ENCODE measurements around the gene SFTPB.

SFTPB gene

DNA sequence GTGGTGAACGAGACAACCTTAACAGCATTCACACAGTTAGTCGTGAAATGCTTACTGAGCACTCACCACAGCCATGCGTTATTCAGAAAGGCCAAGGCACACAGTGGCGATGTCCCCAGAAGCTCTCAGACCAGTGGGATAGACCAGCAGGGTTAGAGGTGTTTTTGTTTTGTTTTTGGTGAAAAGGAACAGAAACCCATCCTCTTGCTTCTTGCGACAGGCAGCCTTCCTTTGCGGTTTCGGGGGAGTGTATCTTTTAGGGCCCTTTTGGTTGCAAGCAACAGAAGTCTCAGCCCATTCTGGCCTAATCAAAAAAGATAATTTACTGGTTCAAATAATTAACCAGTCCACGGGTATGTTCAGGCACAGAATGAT is 30.9 kb upstream of the SFTPB start:
- no peaks in the 10 kb centered on the region for H3K9me3 ChIP-seq (ENCODE audit: control insufficient read depth, low read depth, low read length)
- H3K4me3 ChIP-seq (ENCODE audit: low read length), result no peak overlapping the region
- H3K4me1 ChIP-seq (ENCODE audit: control insufficient read depth, low read depth, low read length), result peaks cover 14% of the 10 kb centered on the region
- no peaks in the 10 kb centered on the region for H3K27me3 ChIP-seq (ENCODE audit: control insufficient read depth, insufficient read depth, low read length)
- no peak overlapping the region for H3K9ac ChIP-seq (ENCODE audit: low read length)
- no peaks in the 10 kb centered on the region for H3K36me3 ChIP-seq (ENCODE audit: control insufficient read depth, low read depth, low read length)
- H3K27ac ChIP-seq (ENCODE audit: low read length), result no peak overlapping the region

GRCh38 chr2:85698184-85698879 is 30.3 kb upstream of the SFTPB start:
- no peaks in the 10 kb centered on the region for H3K9me3 ChIP-seq (ENCODE audit: control insufficient read depth, low read depth, low read length)
- no peak overlapping the region for H3K4me3 ChIP-seq (ENCODE audit: low read length)
- H3K27me3 ChIP-seq (ENCODE audit: control insufficient read depth, insufficient read depth, low read length), result no peaks in the 10 kb centered on the region
- H3K27ac ChIP-seq (ENCODE audit: low read length), result no peak overlapping the region
- H3K36me3 ChIP-seq (ENCODE audit: control insufficient read depth, low read depth, low read length), result no peaks in the 10 kb centered on the region
- no peak overlapping the region for H3K9ac ChIP-seq (ENCODE audit: low read length)
- peaks cover 14% of the 10 kb centered on the region for H3K4me1 ChIP-seq (ENCODE audit: control insufficient read depth, low read depth, low read length)

DNA sequence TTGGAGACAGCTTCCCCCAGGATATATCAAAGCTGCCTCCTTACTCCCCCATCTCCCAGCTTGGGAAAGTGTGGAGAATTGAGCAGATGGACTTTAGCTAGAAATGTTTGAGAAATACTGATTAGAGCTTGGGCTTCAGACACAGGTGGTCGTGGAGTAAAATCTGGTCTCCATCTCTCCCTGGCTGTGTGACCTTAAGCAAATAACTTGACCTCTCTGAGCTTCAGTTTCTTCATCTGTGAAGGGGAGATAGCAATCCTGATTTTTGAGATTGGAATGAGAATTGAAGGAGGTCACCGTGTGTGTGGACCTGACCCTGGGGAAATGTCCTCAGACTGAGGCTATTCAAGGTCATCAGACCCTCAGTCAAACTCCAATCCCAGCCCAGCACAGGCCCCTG is 29.7 kb upstream of the SFTPB start:
- Histone ChIP-seq H3K27ac (ENCODE audit: low read length) (no peak overlapping the region), H3K9ac (ENCODE audit: low read length) (no peak overlapping the region)

GRCh38 chr2:85697096-85697495 is 29.1 kb upstream of the SFTPB start:
- no peak overlapping the region for H3K4me3 ChIP-seq (ENCODE audit: low read length)
- no peak overlapping the region for H3K27ac ChIP-seq (ENCODE audit: low read length)
- H3K36me3 ChIP-seq (ENCODE audit: control insufficient read depth, low read depth, low read length), result no peaks in the 10 kb centered on the region
- H3K9ac ChIP-seq (ENCODE audit: low read length), result no peak overlapping the region
- no peaks in the 10 kb centered on the region for H3K9me3 ChIP-seq (ENCODE audit: control insufficient read depth, low read depth, low read length)
- H3K27me3 ChIP-seq (ENCODE audit: control insufficient read depth, insufficient read depth, low read length), result no peaks in the 10 kb centered on the region
- H3K4me1 ChIP-seq (ENCODE audit: control insufficient read depth, low read depth, low read length), result peaks cover 6% of the 10 kb centered on the region

More for the DNA sequence above, 29.7 kb upstream of the SFTPB start:
- H3K27me3 ChIP-seq (ENCODE audit: control insufficient read depth, insufficient read depth, low read length), result no peaks in the 10 kb centered on the region
- no peaks in the 10 kb centered on the region for H3K9me3 ChIP-seq (ENCODE audit: control insufficient read depth, low read depth, low read length)
- H3K4me3 ChIP-seq (ENCODE audit: low read length), result no peak overlapping the region
- peaks cover 12% of the 10 kb centered on the region for H3K4me1 ChIP-seq (ENCODE audit: control insufficient read depth, low read depth, low read length)
- H3K36me3 ChIP-seq (ENCODE audit: control insufficient read depth, low read depth, low read length), result no peaks in the 10 kb centered on the region

DNA sequence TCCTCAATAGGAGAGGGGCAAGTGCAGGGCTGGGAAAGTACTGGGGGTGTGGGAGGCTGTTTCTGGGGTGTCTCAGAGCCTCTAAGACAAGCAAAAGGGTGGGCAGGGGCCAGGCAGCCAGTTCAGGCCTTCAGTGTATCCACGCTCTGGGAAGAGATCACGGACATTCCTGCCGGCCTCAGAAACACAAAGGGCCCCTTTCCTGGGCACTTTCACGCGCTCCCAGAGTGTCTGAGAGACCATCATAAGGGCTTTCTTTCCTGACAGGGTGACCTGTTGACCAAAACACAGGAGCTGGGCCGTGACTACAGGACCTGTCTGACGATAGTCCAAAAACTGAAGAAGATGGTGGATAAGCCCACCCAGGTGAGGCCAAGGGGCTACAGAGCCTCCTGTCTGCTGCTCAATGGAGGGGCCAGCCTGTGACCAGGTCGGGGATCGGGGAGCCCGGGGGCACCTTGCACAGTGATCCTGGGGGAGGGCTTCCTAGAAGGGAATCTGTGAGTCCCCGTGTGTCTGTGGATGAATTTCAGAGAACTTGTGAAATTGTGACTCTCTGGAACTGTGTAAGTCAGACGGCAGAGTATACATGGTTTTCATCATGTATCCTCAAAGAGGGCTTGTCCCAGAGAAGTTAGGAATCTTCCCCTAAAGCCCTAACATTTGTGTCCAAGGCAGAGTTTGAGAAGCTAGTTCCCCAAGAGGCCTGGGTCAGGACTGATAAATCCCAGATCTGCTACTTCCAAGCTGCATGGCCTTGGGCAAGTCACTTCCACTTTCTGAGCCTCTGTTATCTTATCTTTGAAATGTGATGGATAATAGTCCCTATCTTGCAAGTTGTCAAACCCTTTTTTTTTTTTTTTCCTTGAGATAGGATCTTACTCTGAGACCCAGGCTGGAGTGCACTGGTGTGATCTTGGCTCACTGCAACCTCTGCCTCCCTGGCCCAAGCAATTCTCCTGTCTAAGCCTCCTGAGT is 28.0 kb upstream of the SFTPB start:
- H3K36me3 ChIP-seq (ENCODE audit: control insufficient read depth, low read depth, low read length), result no peaks in the 10 kb centered on the region
- no peak overlapping the region for H3K4me3 ChIP-seq (ENCODE audit: low read length)
- H3K9me3 ChIP-seq (ENCODE audit: control insufficient read depth, low read depth, low read length), result no peaks in the 10 kb centered on the region
- no peaks in the 10 kb centered on the region for H3K27me3 ChIP-seq (ENCODE audit: control insufficient read depth, insufficient read depth, low read length)
- no peak overlapping the region for H3K27ac ChIP-seq (ENCODE audit: low read length)
- H3K9ac ChIP-seq (ENCODE audit: low read length), result no peak overlapping the region
- no peaks in the 10 kb centered on the region for H3K4me1 ChIP-seq (ENCODE audit: control insufficient read depth, low read depth, low read length)

DNA sequence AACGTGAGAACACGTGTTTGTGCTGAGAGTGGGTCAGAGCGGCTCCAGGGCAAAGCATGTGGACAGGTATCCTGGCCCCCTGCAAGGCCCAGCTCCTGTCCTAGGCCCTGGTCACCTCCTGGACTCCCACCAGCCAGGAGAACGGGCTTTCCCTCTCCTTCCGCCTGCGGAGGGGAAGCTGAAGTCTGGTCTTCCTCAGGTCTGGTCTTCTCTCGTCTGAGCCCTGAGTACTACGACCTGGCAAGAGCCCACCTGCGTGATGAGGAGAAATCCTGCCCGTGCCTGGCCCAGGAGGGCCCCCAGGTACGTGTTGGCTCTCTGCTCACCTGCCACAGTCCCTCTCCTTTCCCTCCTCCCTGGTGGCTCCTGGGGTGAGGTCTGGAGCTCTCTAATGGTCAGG is 27.1 kb upstream of the SFTPB start:
- Histone ChIP-seq H3K4me3 (ENCODE audit: low read length) (no peak overlapping the region), H3K27me3 (ENCODE audit: control insufficient read depth, insufficient read depth, low read length) (no peaks in the 10 kb centered on the region), H3K4me1 (ENCODE audit: control insufficient read depth, low read depth, low read length) (no peaks in the 10 kb centered on the region), H3K36me3 (ENCODE audit: control insufficient read depth, low read depth, low read length) (no peaks in the 10 kb centered on the region), H3K9ac (ENCODE audit: low read length) (no peak overlapping the region), H3K9me3 (ENCODE audit: control insufficient read depth, low read depth, low read length) (no peaks in the 10 kb centered on the region), H3K27ac (ENCODE audit: low read length) (no peak overlapping the region)

GRCh38 chr2:85694052-85695025 is 26.3 kb upstream of the SFTPB start, which contains the start of gene GNLY:
GNLY (plus strand) TSS chr2:85694358; CDS start chr2:85694419, 61 bp downstream.
- Histone ChIP-seq H3K36me3 (ENCODE audit: control insufficient read depth, low read depth, low read length) (no peaks in the 10 kb centered on the region), H3K9ac (ENCODE audit: low read length) (no peak within 1 kb of the TSS), H3K27ac (ENCODE audit: low read length) (no peak within 1 kb of the TSS), H3K27me3 (ENCODE audit: control insufficient read depth, insufficient read depth, low read length) (no peaks in the 10 kb centered on the region), H3K4me1 (ENCODE audit: control insufficient read depth, low read depth, low read length) (no peaks in the 10 kb centered on the region), H3K4me3 (ENCODE audit: low read length) (no peak within 1 kb of the TSS), H3K9me3 (ENCODE audit: control insufficient read depth, low read depth, low read length) (no peaks in the 10 kb centered on the region)

GRCh38 chr2:85692039-85692645 is 24.1 kb upstream of the SFTPB start:
- H3K4me1 ChIP-seq (ENCODE audit: control insufficient read depth, low read depth, low read length), result peaks cover 3% of the 10 kb centered on the region
- H3K9ac ChIP-seq (ENCODE audit: low read length), result no peak overlapping the region
- H3K27me3 ChIP-seq (ENCODE audit: control insufficient read depth, insufficient read depth, low read length), result no peaks in the 10 kb centered on the region
- no peak overlapping the region for H3K4me3 ChIP-seq (ENCODE audit: low read length)
- H3K36me3 ChIP-seq (ENCODE audit: control insufficient read depth, low read depth, low read length), result no peaks in the 10 kb centered on the region
- no peak overlapping the region for H3K27ac ChIP-seq (ENCODE audit: low read length)
- H3K9me3 ChIP-seq (ENCODE audit: control insufficient read depth, low read depth, low read length), result no peaks in the 10 kb centered on the region

- Histone ChIP-seq H3K27me3 (ENCODE audit: control insufficient read depth, insufficient read depth, low read length) (no peaks in the 10 kb centered on the region), H3K9me3 (ENCODE audit: control insufficient read depth, low read depth, low read length) (no peaks in the 10 kb centered on the region), H3K4me3 (ENCODE audit: low read length) (no peak overlapping the region), H3K36me3 (ENCODE audit: control insufficient read depth, low read depth, low read length) (no peaks in the 10 kb centered on the region), H3K4me1 (ENCODE audit: control insufficient read depth, low read depth, low read length) (peaks cover 7% of the 10 kb centered on the region), H3K9ac (ENCODE audit: low read length) (no peak overlapping the region), H3K27ac (ENCODE audit: low read length) (no peak overlapping the region)
These were observed 22.9 kb upstream of the SFTPB start for GRCh38 chr2:85690932-85691331.

DNA sequence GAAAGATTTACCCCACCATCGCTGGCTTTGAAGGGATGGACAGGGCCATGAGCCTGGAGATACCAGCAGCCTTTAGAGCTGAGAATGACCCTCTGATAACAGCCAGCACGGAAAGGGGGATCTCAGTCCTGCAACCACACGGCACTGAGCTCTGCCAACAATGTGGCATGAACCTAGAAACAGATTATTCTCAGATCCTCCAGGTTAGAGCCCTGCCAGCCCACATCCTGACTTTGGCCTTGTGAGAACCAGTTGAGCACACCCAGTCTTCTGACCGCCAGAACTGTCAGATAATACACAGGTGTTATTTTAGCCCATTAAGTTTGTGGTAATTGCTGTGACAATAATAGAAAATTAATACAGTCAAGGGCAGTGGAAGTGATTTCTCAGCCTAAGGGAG is 16.8 kb upstream of the SFTPB start:
- H3K4me1 ChIP-seq (ENCODE audit: control insufficient read depth, low read depth, low read length), result peaks cover 7% of the 10 kb centered on the region
- no peaks in the 10 kb centered on the region for H3K9me3 ChIP-seq (ENCODE audit: control insufficient read depth, low read depth, low read length)
- H3K36me3 ChIP-seq (ENCODE audit: control insufficient read depth, low read depth, low read length), result no peaks in the 10 kb centered on the region
- no peak overlapping the region for H3K27ac ChIP-seq (ENCODE audit: low read length)
- H3K9ac ChIP-seq (ENCODE audit: low read length), result no peak overlapping the region
- H3K4me3 ChIP-seq (ENCODE audit: low read length), result no peak overlapping the region
- peaks cover 3% of the 10 kb centered on the region for H3K27me3 ChIP-seq (ENCODE audit: control insufficient read depth, insufficient read depth, low read length)

- H3K4me1 ChIP-seq (ENCODE audit: control insufficient read depth, low read depth, low read length), result peaks cover 7% of the 10 kb centered on the region
- H3K4me3 ChIP-seq (ENCODE audit: low read length), result no peak overlapping the region
- peaks cover 5% of the 10 kb centered on the region for H3K27me3 ChIP-seq (ENCODE audit: control insufficient read depth, insufficient read depth, low read length)
- no peaks in the 10 kb centered on the region for H3K9me3 ChIP-seq (ENCODE audit: control insufficient read depth, low read depth, low read length)
- no peaks in the 10 kb centered on the region for H3K36me3 ChIP-seq (ENCODE audit: control insufficient read depth, low read depth, low read length)
- H3K27ac ChIP-seq (ENCODE audit: low read length), result no peak overlapping the region
- no peak overlapping the region for H3K9ac ChIP-seq (ENCODE audit: low read length)
These were observed 16.4 kb upstream of the SFTPB start for GRCh38 chr2:85684380-85684779.

Measured in iPS-18a (cell line).